Lower leg skin (tissue), 4 donors: ENCODE results near the gene GRM7. TPM values are rescaled to one million over a fixed set of nuclear protein-coding genes. Genes with fewer than 3 reads are reported as not detected.

ENCODE experiments used
- DNase-seq, 2 donors: peaks; one replicate each; pipeline ENCODE4 v3.0.0-alpha.2; 2019; ENCODE audit warnings: low spot score in 2 of 2
- H3K4me3 ChIP-seq: fragments of 200-600 bp; sonication (generic); 2 replicates; pipeline ENCODE4 v1.5.1; 2017; ENCODE audit warnings: mild to moderate bottlenecking, low read depth; ENCODE audit not compliant: poor library complexity, severe bottlenecking
- POLR2A ChIP-seq, 2 donors: fragments of 450-650 bp; IDR thresholded peaks; one replicate each; pipeline ENCODE4 v1.6.1; 2016 to 2017; ENCODE audit warnings: antibody characterized with exemption in 2 of 2, mild to moderate bottlenecking in 1 of 2, moderate library complexity in 1 of 2
- WGBS, 2 donors: methylation state at CpG; one replicate each; pipeline ENCODE4 v1.1.5; 2018; 5-methylcytosine and 5-hydroxymethylcytosine counted together
- intact Hi-C: fragments of 100-400 bp; cut with DNase I; formaldehyde crosslinking; loops from one replicate; pipeline ENCODE4 v1.15.0; 2023; ENCODE audit warnings: low total_unique reads
- total RNA-seq, 4 donors: library from RNA; depleted of rRNA; stranded (reverse); fragments of >200 nt; gene quantifications; one replicate each; pipeline ENCODE4 v1.1.0, GENCODE V29; 2016
- TF ChIP-seq, protein P1 (sequence below), 3 donors: fragments of 450-650 bp; IDR thresholded peaks; one replicate each; pipeline ENCODE4 v1.5.1; 2016; ENCODE audit warnings: antibody characterized with exemption in 3 of 3, mild to moderate bottlenecking in 3 of 3, moderate library complexity in 2 of 3

GRM7 gene
- total RNA-seq, 4 donors from 2014 or later: 0.32 TPM; not detected in 3

DNA sequence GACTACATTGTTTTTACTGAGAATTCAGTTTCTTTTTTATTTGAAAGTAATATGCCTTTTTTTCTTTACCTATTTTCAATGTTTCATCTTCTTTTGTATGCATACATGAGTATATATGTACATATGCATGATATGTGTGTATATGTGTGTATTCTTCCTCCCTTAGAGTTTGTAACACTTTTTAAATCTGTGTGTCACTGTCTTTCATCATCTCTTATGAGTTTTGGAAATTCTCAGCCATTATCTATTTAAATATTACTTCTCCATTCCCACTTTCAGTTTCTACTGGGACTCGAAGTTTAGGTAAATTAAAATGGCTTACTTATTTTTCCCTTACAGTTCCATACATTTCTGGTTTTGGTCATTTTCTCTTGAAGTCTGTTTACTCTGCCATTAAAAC, 754.1 kb downstream of the GRM7 start:
- TF ChIP-seq POLR2A (IDR thresholded peaks at IDR 0.05): no peak
- TF ChIP-seq, protein P1, sequence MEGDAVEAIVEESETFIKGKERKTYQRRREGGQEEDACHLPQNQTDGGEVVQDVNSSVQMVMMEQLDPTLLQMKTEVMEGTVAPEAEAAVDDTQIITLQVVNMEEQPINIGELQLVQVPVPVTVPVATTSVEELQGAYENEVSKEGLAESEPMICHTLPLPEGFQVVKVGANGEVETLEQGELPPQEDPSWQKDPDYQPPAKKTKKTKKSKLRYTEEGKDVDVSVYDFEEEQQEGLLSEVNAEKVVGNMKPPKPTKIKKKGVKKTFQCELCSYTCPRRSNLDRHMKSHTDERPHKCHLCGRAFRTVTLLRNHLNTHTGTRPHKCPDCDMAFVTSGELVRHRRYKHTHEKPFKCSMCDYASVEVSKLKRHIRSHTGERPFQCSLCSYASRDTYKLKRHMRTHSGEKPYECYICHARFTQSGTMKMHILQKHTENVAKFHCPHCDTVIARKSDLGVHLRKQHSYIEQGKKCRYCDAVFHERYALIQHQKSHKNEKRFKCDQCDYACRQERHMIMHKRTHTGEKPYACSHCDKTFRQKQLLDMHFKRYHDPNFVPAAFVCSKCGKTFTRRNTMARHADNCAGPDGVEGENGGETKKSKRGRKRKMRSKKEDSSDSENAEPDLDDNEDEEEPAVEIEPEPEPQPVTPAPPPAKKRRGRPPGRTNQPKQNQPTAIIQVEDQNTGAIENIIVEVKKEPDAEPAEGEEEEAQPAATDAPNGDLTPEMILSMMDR (IDR thresholded peaks at IDR 0.05): no peak
- 79 to 87% methylated on average over 1 of the region's 1 CpG for WGBS, 2 donors
- intact Hi-C loops: no loop called here
- no peak for DNase-seq
- no peak overlapping the region for H3K4me3 ChIP-seq

DNA sequence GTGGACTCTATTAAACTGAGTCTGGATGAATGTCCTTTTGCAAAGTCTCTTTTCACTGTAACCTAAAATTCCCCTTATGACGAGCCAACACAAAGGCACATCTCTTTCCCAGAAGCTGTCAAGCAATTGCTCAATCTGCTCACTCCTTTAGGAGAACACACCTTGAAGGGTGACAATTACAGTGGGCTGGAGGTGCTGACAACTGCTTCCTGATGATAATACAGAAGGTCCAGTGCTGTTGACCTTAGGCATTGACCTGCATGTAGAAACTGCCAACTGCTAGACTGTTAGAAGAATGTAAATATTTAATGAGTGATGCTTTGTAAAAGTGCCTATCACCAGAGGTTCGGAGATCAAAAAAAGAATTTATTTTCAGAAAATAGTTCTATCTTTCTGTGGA, 757.7 kb downstream of the GRM7 start:
- TF ChIP-seq, protein P1 (IDR thresholded peaks at IDR 0.05): no peak
- no peak for TF ChIP-seq POLR2A (IDR thresholded peaks at IDR 0.05)
- no peak for DNase-seq
- intact Hi-C loops: no loop called here
- H3K4me3 ChIP-seq: no peak overlapping the region
- WGBS, 2 donors: 75 to 77% methylated on average over 2 of the region's 2 CpGs

DNA sequence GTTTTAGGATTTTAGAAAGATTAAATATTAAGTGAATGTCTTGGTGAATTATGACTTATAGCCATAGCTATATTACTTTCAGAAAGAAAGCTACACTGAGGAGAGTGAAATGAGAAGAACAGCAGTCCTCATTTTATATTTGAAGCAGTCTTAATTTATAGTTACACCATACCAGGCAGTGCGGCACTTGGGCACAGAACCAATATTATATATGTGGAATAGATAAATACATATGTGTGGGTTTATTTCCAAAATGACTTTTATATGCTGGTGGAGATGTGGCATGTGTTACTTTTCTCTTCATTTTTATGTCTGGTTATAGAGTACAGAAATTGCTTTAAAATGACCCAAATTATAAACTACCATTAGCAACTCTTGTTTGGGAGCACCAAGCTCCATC, 759.5 kb downstream of the GRM7 start:
- intact Hi-C loops: no loop called here
- DNase-seq: no peak
- no peak overlapping the region for H3K4me3 ChIP-seq
- 79 to 85% methylated on average over 1 of the region's 1 CpG for WGBS, 2 donors
- TF ChIP-seq, protein P1 (IDR thresholded peaks at IDR 0.05): no peak

DNA sequence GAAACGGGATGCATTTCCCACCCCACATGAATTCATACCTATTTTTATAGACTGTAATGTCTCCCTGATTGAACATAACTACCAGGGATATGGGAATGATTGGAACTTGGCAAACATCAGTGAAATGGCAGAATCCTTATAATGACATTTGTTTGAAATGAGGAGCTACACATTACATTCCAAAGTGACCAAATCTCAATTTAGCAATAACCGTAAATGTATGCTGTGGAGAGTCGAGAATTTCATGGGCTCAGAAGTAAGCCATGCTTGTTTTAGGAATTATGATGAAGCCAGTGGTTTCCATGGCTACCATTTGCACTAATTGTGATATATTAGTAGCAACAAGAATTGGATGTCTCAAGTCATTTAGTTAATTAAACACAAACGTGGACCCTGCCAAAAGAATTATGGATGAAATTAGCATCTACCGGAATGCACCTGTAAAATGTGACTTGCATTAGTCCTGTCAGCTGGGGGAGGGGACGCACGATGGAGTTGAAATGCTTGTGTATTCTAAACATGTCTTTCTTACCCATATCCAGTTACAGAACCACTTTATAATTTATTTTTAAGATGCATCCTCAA, 760.2 kb downstream of the GRM7 start:
- WGBS, 2 donors: 68 to 69% methylated on average over 7 of the region's 7 CpGs
- DNase-seq: no peak
- intact Hi-C loops: no loop called here
- TF ChIP-seq, protein P1 (IDR thresholded peaks at IDR 0.05): no peak
- TF ChIP-seq POLR2A (IDR thresholded peaks at IDR 0.05): no peak
- no peak overlapping the region for H3K4me3 ChIP-seq

DNA sequence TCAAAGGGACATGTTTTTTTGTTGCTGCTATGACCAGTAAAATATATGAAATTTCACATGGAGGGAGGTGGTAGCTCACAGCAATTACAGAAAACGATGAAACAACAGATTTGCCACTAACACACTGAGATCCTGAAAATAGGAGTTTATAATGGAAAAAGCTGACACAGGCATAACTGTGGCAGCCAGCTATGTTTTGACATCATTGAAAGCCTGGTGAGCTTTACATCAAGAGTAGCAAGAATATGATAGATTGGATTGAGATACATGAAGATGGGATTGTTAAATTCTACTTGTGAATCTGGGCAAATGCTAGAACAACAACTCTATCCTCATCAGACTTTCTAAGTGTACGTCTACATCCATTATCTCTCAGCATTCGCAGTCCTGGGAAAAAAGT, 760.7 kb downstream of the GRM7 start:
- WGBS, 2 donors: 87 to 88% methylated on average over 3 of the region's 3 CpGs
- no peak overlapping the region for H3K4me3 ChIP-seq
- no peak for DNase-seq
- no peak for TF ChIP-seq POLR2A (IDR thresholded peaks at IDR 0.05)
- TF ChIP-seq, protein P1 (IDR thresholded peaks at IDR 0.05): no peak
- intact Hi-C loops: no loop called here

DNA sequence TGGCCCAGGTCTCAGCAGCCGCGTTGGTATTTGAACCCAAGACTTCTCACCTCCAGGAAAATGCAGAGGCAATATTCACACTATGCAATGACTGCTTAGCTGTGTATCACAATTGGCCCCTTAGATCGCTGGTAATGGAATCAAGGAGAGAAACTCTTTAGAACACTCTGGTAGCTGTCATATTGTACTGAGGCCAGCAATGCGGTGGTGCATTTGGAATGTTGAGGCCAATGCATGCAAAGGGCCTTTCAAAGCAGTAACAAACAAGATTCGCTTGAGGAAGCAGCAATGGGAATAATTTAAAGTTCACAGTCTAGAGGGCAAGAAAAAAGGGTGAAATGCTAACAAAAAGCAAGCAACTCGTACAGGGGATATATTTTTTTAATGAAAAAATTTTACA, 764.1 kb downstream of the GRM7 start:
- DNase-seq: no peak
- H3K4me3 ChIP-seq: no peak overlapping the region
- TF ChIP-seq, protein P1 (IDR thresholded peaks at IDR 0.05): no peak
- no peak for TF ChIP-seq POLR2A (IDR thresholded peaks at IDR 0.05)
- intact Hi-C loops: no loop called here
- 85 to 89% methylated on average over 6 of the region's 6 CpGs for WGBS, 2 donors
